Activated CD4-positive, CD25-positive, alpha-beta regulatory T cell treated with anti-CD3 and anti-CD28 coated beads, Interleukin-2, amount 50 U/mL, for 24 hours (primary cell): ENCODE data around the gene POLRMT.
"Not testable (repeated sequence)": the region's sequence is repeated elsewhere in the genome, so short reads cannot be mapped to it uniquely, and the experiment has no call there.

Source experiments
- ATAC-seq, 2 donors: fragments of 150-1000 bp; cut with Tn5 transposase; one replicate each; pipeline ENCODE4 v1.10.0; 2021; ENCODE audit warnings: mild to moderate bottlenecking in 1 of 2, moderate library complexity in 1 of 2

POLRMT gene

DNA sequence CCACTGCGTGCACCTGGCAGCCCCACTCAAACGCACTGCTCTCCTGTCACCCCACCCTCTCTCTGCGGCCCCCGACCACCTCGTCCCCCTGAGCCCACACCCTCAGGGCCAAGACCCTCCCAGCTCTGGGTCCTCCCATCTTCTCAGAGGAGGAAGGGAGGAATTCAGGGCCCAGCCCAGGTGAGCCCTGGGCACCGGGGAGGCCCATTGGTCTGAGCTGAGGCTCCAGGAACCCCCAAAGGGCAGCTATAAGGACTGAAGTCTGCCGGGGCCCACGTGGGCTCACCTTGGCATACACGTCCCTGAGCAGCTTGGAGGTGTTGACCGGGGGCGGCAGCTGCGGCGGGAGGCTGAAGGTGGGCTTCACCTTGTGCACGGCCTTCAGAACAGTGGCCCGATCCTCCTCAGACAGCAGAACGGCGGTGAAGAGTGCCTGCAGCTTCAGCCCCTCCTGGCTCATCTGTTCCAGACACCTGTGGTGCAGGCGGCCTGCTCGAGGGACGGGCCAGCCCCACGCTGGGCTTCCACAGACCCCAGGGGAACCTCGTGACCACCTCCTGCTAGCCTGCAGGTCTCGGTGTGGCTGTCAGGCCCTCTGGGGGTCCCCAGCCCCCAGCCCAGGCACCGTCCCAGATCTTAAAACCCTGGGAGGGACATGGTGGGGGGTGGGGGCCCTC is 8.8 kb downstream of the POLRMT start:
- no peak for ATAC-seq

DNA sequence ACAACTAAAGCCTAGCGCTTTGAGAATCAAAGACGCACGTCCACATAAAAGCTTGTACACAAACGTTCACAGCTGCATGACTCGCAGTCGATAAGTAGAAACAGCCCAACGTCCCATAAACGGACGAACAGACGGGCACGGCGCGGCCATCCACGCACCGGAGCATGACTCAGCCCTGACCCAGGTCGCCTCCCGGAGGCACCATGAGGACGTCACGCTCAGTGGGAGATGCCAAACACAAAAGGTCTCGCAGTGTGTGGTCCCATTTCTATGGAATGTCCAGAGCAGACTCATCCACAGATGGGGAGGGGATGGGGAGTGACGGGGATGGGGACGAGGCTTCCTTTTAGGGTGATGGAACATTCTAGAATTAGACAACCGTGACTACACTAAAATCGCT is 9.4 kb downstream of the POLRMT start:
- no peak for ATAC-seq

- ATAC-seq, result no peak
Measured at GRCh38 chr19:623175-623916, 10.0 kb downstream of the POLRMT start.

DNA sequence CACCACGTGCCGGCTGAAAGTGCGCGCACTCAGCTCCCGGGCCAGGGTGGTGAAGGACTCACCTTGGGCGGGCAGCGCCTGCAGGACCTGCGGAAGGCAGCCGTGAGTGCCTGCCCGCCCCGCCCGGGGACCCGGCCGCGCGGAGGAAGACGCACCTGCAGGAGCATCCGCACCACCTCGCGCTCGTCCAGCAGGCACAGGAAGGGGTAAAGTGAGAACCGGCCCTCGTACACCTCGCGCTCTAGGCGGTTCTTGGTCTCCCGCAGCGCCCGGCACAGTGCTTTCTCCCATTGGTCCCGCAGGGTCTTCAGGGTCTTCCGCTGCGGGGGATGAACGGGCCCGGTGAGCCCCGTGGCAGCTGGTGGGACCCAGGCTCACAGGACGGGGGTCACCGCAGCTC is 10.7 kb downstream of the POLRMT start:
- no peak for ATAC-seq

DNA sequence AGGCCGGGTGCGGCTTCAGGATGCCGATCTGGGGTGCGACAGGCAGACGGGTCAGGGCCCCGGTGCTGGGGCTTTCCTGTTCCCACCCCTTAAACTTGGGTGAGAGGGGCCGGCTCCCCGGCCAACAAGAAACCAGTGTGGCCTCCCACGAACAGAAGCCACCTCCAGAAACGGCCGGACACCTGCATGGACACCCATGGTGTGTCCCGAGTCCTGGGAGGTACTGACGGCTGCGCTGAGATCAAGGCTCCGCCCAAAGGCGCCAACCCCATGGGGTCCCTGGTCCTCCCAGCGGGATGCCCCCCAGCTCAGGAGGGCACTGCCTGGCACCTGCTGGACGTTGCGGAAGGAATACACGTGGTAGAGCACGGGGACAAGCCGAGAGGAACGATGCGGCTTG is 11.5 kb downstream of the POLRMT start:
- no peak for ATAC-seq

DNA sequence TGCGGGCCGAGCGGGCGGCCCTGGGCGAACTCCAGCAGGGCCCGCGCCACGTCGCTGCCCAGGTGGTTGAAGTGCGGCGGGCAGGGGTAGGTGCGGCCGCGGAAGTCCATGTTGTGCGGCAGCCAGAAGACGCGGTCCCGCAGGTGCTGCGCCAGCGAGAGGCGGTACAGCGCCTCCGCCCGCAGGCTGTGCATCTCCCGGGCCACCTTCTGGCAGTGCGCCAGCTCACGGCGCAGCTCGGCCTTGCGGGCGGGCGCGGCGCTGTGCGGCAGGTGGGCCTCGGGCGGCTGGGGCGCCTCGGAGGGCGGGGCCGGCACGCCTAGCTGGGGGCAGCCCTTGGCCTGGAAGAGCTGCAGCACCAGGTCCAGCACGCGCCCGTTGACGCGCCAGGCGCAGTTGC is 12.1 kb downstream of the POLRMT start:
- not testable (repeated sequence) for ATAC-seq

DNA sequence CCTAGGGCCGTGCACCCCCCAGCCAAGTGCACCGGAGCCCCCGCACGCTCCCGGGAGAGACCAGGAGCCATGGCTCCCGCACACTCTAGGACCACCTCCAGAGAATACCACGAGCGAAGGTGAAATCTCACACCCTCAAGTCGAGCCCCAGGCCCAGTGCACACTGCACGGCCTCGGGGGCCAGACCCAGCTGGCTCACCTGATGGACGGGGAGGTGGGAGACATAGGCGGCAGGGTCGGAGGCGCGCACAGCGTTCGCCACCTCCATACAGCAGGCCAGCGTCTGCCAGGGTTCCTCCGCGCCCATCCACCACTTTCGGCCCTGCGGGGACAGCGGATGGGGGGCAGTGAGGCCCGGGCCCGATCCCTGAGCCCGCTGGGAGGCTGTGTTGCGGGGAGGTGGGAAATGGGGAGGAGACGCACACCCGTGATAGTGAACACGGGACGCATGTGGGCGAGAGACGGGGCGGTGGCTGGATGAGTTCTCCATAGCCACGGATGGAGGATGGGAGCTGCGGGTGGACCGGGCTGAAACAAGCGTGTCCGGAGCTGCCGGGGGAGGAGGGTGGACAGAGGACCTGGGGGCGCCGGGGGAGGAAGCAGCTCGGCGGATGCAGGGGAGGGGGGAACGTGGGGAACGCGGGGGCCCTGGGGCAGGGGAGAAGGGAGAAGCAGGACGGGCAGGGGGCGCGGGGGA is 13.0 kb downstream of the POLRMT start:
- ATAC-seq, result no peak

DNA sequence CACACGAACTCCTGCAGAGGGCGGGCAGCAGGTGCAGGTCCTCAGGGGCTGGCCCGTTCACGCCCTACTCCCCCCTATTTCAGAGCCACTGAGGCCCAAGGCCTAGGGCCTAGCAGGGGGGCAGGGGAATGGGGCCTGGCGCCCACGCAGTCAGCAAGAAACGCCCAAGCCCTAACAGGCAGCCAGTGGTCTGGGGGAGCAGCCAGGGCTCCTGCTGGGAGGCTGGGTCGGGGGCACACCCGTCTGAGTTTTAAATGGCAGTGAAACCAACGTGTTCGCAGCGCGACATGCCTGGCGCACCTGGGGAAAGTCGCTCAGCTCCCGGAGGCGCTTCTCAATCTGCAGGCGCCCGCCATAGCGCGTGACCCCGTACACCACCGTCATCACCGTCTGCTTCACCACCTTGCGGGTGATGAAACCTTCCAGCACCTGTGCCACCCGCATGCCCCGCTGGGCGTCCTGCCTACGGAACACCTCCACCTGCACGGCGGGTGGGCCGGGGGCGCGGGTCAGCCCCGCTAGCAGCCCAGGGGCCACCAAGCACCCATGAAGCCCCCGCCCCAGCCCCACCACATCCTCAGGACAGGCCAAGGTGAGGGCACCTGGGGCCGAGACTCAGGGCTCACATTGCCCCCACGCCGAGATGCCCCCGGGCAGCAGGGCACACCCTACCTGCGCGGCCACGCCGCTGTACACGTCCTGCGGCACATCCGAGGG is 13.9 kb downstream of the POLRMT start:
- no peak for ATAC-seq

DNA sequence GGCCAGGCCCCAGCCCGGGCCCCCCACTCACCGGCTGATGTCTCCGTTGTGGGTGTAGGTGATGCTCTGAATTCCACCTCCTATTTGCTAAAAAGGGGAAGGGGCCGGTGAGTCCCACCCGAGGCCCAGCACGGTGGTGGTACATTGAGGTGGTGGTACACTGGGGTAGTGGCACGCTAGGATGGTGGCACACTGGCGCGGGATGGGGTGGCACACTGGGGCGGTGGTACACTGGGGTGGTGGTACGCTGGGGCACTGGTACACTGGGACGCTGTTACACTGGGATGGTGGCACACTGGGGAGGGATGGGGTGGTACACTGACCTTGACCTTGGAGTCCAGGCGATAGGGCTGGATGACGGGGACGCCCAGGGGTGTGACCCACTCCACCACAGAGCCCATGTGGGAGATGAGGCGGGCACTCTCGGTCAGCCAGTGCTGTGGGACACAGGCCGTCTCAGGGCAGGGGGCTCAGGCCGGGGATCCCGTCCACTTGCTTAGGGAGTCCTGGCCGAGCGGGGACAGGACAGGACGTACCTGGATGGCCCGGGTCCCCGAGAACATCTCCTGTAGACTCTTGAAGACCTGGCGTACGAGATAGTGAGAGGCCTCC is 14.6 kb downstream of the POLRMT start:
- ATAC-seq, result no peak

GRCh38 chr19:618247-618619 is 15.1 kb downstream of the POLRMT start:
- no peak for ATAC-seq

DNA sequence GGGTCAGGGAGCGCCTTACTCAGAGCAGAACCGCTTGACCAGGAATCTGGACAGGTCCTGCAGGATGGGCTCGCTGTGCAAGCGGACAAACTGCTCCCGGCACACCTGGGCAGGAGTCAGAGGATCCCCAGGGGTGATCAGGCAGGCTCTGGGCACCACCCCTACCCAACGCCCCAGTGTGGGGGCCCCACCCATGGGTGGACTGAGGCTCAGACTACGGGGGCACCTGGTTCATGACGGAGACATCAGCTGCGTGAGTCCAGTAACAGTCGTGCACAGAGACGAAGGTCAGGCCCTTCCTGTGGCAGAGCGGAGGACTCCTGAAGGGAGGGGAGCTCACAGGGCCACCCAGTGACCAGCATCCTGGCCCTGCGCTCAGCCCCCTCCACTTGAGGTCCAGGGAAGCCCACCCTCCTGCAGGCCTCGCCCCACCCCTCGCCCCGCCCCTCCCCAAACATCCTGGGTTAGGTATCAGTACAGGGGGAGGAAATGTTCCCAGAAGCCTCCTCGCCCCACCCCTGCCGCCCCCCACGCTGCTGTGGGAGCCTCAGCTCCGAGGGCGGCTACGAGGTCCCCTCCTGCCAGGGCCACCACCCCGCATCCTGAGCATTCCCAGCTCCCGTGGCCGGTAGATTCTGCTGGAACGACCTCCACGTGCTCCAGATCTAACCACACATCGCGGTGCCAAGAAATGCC is 15.6 kb downstream of the POLRMT start:
- ATAC-seq, result no peak

DNA sequence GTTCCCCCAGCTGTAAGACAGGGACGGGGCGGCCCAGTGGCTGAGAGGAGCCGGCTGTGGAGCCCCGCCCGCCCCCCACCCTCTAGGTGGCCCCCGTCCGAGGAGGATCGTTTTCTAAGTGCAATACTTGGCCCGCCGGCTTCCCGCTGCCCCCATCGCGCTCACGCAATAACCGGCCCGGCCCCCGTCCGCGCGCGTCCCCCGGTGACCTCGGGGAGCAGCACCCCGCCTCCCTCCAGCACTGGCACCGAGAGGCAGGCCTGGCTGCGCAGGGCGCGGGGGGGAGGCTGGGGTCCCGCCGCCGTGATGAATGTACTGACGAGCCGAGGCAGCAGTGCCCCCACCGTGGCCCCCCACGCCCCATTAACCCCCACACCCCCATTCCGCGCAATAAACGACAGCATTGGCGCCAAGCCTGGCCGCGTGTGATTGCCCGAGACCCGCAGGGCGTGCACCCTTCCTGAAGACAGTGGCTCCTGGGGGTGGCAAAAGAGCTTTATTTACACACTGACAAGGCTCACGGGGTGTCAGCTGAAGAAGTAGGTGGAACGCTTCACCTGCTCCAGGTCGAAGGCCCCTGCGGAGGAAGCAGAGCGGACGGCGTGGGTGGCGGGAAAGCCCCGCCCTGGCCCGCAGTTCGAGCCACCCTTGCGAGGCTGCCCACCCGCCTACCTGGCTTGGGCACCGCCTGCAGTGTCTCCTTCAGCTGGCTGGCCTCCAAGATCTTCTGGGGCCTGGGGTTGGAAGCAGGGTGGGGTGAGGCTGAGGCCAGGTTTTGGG is 16.4 kb downstream of the POLRMT start:
- ATAC-seq, result no peak

- no peak for ATAC-seq
Measured at GRCh38 chr19:616062-616700, 17.2 kb downstream of the POLRMT start.

DNA sequence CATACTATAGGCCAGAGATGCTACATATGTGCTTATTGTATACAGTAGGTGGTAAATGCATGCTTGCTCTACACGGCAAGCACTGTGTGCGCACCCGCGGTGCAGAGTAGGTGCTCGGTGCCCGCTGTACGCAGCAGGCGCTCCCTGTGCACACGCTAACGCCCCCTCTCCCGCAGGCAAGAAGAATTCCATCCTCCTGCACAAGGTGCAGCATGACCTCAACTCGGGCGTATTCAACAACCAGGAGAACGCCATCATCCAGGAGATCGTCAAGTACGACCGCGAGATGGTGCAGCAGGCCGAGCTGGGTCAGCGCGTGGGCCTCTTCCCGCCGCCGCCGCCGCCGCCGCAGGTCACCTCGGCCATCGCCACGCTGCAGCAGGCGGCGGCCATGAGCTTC is 17.7 kb downstream of the POLRMT start:
- no peak for ATAC-seq

DNA sequence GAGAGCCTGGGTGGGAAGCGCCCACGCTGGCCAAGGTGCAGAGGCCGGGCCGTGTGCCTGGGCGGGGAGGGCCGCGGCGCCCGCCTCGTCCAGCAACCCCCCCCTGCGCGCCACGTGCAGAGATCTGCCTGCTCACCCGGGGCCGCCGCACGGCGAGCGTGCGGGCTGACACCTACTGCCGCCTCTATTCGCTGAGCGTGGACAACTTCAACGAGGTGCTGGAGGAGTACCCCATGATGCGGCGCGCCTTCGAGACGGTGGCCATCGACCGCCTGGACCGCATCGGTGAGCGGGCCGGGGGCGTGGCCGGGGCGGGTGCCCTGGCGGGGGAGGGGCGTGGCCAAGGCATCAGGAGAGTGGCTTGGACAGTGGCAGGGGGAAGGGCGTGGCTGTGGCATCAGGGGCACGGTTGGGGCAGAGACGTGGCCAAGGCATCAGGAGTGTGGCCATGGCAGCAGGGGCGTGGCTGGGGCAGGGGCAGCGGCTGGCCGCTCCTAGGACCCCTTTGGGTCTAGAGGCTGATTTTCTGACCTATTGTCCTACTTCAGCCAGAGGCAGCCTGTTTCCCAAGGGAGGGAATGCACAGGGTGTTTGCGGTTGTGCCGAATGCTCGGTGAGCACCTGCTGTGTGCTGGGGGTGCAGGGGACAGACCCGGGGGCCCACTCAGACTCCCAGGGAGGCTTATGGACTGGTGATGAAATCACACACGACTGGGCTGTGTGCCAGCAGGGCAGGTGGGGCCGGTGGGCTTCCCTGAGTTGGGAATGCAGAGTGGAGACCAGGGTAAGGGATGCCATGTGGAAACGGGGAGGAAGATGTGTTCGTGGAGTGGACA is 19.4 kb downstream of the POLRMT start:
- ATAC-seq, result no peak

GRCh38 chr19:612941-613340 is 20.4 kb downstream of the POLRMT start:
- no peak for ATAC-seq

DNA sequence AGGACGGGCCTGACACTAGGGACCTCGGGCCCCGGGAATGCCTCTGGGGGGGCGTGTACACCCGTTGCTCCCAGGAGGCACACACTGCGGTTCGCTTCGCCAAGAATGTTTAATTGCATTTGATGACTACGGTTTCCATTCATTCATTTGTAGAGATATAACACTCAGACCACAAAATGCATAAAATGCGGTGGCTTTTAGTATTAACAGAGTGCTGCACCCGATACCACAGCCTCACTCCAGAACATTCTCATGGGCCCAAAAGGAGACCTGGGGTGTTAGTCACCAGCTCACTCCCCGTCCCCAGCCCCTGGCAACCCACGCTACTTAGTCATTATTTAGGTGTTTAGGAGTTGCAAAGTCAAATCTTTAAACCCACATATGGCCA is 21.9 kb downstream of the POLRMT start:
- peak; percentile 92 to 93 for ATAC-seq

- ATAC-seq, result peak; percentile 12 to 30
Measured at GRCh38 chr19:610801-611480, 22.4 kb downstream of the POLRMT start.

DNA sequence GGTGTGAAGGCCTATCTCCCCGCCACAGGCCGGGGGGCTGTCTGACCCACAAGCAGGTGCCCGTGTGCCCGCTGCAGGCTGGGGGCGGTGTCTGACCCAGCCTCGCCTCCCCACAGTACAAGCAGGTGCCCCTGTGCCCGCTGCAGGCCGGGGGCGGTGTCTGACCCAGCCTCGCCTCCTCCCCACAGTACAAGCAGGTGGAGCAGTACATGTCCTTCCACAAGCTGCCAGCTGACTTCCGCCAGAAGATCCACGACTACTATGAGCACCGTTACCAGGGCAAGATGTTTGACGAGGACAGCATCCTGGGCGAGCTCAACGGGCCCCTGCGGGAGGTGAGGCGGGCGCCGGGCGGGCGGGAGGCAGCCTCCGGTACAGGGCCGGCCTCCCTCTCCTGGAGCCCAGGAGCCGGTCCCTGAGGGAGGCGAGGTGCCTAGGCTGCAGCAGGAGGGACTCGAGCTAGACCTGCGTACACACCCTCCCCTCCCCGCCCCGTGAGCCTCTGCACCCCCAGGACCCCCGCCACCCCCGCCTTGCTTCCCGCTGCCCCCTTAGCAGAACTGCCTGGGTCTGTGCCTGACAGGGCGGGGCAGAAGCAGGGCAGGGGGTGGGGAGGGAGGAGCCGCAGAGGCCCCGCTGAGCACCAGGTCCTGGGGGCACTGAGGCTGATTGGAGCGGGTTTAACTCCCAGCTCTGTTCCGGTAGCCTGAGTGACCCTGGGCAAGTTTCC is 23.1 kb downstream of the POLRMT start:
- ATAC-seq, result peak in 1 of 2 donors; percentile 5
